ENCODE data around the gene ZNHIT2. TPM values are rescaled to one million over a fixed set of nuclear protein-coding genes. Genes with fewer than 3 reads are reported as not detected.
A peak's percentile ranks its signal among the peaks of the same experiment; 100 is the strongest.

ZNHIT2 gene
- total RNA-seq: 10.3 and 10.5 TPM in 2 replicates

DNA sequence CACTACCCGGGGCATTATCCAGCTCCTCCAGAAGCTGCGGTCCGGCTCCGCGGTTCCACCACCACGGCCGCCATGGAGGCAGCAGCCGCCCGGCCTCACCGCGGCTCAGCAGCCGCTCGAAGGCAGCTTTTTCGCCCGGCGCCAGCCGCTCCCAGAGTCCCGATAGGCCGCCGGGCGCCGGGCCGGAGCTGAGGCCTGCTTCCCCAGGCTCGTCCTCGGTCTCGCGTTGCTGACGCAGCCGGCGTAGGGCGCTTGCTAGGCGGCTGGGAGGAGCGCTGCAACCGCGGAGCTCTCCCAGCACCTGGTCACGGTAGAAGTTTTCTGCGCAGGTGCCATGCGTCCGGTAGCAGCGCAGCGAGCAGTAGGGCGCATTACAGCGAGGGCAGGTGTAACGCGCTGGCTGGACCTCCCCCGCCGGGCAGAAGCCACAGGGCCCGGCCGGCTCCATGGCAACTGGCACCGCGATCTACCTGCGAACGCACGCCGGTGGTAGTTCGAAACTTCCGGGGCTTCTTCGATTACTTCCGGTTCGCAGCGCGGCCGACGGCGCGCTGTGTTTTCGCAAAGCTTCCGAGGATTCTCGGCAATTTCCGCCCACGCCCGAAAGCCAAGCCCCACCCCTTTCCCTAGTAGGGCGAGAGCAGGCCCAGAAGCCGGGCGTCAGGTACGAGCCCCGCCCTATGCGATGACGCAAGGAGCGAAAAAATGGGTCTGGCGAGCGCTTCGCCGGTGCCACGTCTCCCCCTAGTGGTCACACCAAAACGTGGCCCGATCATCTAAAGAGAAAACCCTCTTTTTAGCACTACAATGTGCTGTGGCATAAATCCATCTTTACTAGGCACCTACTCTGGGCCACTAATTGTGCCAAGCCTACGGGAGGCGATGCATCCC lies at the start of gene ZNHIT2:
ZNHIT2 (minus strand) TSS at position 496 of the 891 bp plus-strand sequence; CDS start at position 448, 48 bp downstream.

GRCh38 chr11:65134240-65134951 lies 16.9 kb upstream of the ZNHIT2 start, which contains the start of gene SYVN1:
Gene SYVN1 (minus strand): TSS chr11:65134519. CDS start chr11:65133601, 918 bp downstream.

DNA sequence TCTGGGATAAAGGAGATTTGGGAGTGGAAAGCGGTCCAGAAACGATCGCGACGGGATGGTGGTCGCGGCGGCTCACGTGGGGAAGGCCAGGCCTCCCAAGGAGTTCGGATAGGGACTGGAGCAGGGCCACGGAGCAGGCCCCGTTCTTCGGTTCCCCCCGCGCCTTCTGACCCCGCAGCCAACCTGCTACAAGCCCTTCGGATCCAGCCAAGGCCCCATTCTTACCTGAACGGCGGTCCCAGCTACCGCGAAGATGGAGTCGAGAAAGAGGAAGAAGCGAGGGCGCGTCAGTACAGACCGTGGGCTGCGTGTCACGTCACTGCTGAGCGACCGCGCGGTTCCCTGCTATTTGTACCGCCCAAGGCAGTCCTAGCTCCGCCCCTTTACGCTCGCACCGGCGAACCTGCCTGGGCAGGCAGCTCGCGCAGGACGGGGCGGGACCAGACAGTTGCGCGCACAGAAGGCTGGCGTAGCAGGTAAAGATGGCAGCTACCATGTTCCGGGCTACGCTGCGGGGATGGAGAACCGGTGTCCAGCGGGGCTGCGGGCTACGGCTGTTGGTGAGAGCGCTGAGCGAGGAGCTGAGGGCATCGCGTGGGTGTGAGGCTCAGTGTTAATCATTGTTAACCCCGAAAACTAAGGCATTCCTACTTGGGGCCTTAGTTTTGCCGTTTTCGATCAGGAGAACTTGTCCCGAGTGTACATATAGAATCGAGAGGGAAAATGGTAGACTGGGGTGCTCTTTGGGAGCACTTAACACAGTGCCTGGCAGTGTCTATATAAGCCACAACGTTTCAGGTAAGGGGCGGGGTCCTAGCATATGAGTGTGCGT lies 4.6 kb upstream of the ZNHIT2 start, which contains the start of the genes FAU and MRPL49:
FAU (minus strand) TSS at position 270 of the 832 bp plus-strand sequence. CDS start 321 bp downstream, outside the sequence.
MRPL49 (plus strand) TSS at position 457 of the 832 bp plus-strand sequence; CDS start at position 483, 26 bp downstream.

DNA sequence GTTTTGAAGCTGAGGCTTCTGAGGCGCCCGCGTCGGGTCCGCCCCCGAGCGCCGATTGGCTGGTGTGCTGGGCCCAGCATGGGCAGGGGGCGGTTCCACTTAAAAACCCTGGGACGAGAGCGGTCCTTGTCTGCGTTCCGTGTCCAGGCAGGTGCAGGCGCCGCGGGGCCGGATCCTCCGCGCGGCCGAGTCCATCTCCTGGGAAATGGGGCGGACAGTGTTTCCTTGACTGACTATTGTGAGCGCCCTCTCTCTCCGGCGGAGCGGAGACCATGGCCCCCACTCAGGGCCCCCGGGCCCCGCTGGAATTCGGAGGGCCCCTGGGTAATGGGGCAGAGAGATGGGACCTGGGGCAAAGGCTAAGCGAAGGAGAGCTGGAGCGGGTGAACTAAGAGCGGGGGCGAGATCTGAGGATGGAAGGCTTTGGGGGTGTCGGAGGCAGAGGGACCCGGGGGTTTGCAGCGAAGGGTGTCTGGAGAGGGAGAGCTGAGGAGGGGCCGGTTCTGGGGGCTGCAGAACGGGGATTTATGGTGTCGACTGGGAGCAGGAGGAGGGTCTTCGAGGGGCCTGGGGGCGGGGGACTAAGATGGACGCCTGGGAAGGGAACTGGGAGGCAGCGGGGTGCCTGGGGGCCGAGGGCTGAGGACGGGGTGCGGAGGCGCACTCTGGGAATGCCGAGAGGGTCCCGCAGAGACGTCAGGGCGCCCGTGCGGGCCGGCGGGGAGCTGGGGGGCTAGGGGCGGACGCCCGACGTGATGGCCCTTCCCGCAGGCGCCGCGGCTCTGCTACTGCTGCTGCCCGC lies 5.6 kb downstream of the ZNHIT2 start, which contains the start of gene TM7SF2:
TM7SF2 (plus strand) TSS at position 129 of the 802 bp plus-strand sequence; CDS start at position 273, 144 bp downstream.

GRCh38 chr11:65095974-65096806 lies 21.3 kb downstream of the ZNHIT2 start, which contains the start of gene VPS51:
Gene VPS51 (plus strand): TSS chr11:65096214. CDS start chr11:65096251, 37 bp downstream.

GRCh38 chr11:65083834-65084597 lies 33.5 kb downstream of the ZNHIT2 start, which contains the start of the genes CDCA5 and ZFPL1:
Gene CDCA5 (minus strand): TSS chr11:65084040. CDS start chr11:65083978, 62 bp downstream.
Gene ZFPL1 (plus strand): TSS chr11:65084222. CDS start chr11:65084699, 477 bp downstream.

Small RNA genes within 50 kb of the gene (small RNA-seq; reads per million reads assigned to genes)
- not detected for gene HIGD1AP10
- gene PDCL2P2: not detected
- gene RNU2-23P: 6.0 reads per million, percentile 85 among the genes with 10 or more reads in this experiment

Other genes starting within 250 kb of the ZNHIT2 start
- gene EHD1, start 239.1 kb downstream of the ZNHIT2 start, total RNA-seq: 91.8 and 98.6 TPM in 2 replicates
- 13.0 and 19.8 TPM in 2 replicates for gene ATG2A, start 200.5 kb downstream of the ZNHIT2 start, total RNA-seq
- 10.0 and 10.1 TPM in 2 replicates for gene PPP2R5B, start 193.0 kb downstream of the ZNHIT2 start, total RNA-seq
- gene GPHA2, start 181.8 kb downstream of the ZNHIT2 start, total RNA-seq: not detected in 2 replicates
- gene MAJIN, start 145.6 kb downstream of the ZNHIT2 start, total RNA-seq: not detected in 2 replicates
- gene BATF2, start 120.7 kb downstream of the ZNHIT2 start, total RNA-seq: 0.53 and 2.0 TPM in 2 replicates
- 58.4 and 65.9 TPM in 2 replicates for gene ARL2, start 103.5 kb downstream of the ZNHIT2 start, total RNA-seq
- 7.6 and 11.6 TPM in 2 replicates for gene SNX15, start 90.3 kb downstream of the ZNHIT2 start, total RNA-seq
- gene SAC3D1, start 76.5 kb downstream of the ZNHIT2 start, total RNA-seq: 12.1 and 14.5 TPM in 2 replicates
- gene NAALADL1, start 59.1 kb downstream of the ZNHIT2 start, total RNA-seq: 4.4 and 5.2 TPM in 2 replicates
- gene CDCA5, start 33.7 kb downstream of the ZNHIT2 start, total RNA-seq: 18.0 and 28.6 TPM in 2 replicates
- gene ZFPL1, start 33.5 kb downstream of the ZNHIT2 start, total RNA-seq: 27.4 and 28.2 TPM in 2 replicates
- 127 and 225 TPM in 2 replicates for gene VPS51, start 21.5 kb downstream of the ZNHIT2 start, total RNA-seq
- 15.0 and 20.9 TPM in 2 replicates for gene TM7SF2, start 5.8 kb downstream of the ZNHIT2 start, total RNA-seq
- 269 and 352 TPM in 2 replicates for gene FAU, start 4.4 kb upstream of the ZNHIT2 start, total RNA-seq
- 43.0 and 63.3 TPM in 2 replicates for gene MRPL49, start 4.6 kb upstream of the ZNHIT2 start, total RNA-seq
- 7.4 and 12.1 TPM in 2 replicates for gene SYVN1, start 16.8 kb upstream of the ZNHIT2 start, total RNA-seq
- not detected in 2 replicates for gene SPDYC, start 52.5 kb upstream of the ZNHIT2 start, total RNA-seq
- gene CAPN1, start 64.2 kb upstream of the ZNHIT2 start, total RNA-seq: 155 and 234 TPM in 2 replicates
- gene POLA2, start 144.3 kb upstream of the ZNHIT2 start, total RNA-seq: 15.3 and 23.9 TPM in 2 replicates
- gene CDC42EP2, start 197.2 kb upstream of the ZNHIT2 start, total RNA-seq: 19.5 and 28.3 TPM in 2 replicates
- 45.1 and 49.1 TPM in 2 replicates for gene DPF2, start 216.2 kb upstream of the ZNHIT2 start, total RNA-seq
- gene TIGD3, start 237.1 kb upstream of the ZNHIT2 start, total RNA-seq: 0.13 and 0.14 TPM in 2 replicates

All from thoracic aorta endothelial cell (primary cell).